GM12864 (cell line): Measurements from ENCODE around the gene PDZD7.

Experiments
- DNase-seq: peaks from one replicate; pipeline ENCODE4 v3.0.0-alpha.2; 2011; ENCODE audit warnings: low read depth
- H3K4me3 ChIP-seq: 2 replicates; pipeline ENCODE4 v1.5.1; 2011; ENCODE audit warnings: mild to moderate bottlenecking, low read depth, low read length, control low read depth
- TF ChIP-seq, protein P1 (sequence below): IDR thresholded peaks from 2 replicates; pipeline ENCODE4 v1.5.1; 2011; ENCODE audit warnings: low read depth, mild to moderate bottlenecking, moderate library complexity, low read length, control low read depth, inconsistent platforms; ENCODE audit errors: missing control alignments

The PDZD7 gene

DNA sequence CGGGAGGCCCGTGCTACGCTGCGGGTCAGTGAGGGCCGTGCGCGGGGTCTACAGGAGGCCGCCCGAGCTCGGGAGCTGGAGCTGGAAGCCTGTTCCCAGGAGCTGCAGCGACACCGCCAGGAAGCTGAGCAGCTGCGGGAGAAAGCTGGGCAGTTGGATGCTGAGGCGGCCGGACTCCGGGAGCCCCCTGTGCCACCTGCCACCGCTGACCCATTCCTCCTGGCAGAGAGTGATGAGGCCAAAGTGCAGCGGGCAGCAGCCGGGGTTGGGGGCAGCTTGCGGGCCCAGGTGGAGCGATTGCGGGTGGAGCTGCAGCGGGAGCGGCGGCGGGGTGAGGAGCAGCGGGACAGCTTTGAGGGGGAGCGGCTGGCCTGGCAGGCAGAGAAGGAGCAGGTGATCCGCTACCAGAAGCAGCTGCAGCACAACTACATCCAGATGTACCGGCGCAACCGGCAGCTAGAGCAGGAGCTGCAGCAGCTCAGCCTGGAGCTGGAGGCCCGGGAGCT is 24.3 kb downstream of the PDZD7 start:
- no peak for DNase-seq
- TF ChIP-seq, protein P1, sequence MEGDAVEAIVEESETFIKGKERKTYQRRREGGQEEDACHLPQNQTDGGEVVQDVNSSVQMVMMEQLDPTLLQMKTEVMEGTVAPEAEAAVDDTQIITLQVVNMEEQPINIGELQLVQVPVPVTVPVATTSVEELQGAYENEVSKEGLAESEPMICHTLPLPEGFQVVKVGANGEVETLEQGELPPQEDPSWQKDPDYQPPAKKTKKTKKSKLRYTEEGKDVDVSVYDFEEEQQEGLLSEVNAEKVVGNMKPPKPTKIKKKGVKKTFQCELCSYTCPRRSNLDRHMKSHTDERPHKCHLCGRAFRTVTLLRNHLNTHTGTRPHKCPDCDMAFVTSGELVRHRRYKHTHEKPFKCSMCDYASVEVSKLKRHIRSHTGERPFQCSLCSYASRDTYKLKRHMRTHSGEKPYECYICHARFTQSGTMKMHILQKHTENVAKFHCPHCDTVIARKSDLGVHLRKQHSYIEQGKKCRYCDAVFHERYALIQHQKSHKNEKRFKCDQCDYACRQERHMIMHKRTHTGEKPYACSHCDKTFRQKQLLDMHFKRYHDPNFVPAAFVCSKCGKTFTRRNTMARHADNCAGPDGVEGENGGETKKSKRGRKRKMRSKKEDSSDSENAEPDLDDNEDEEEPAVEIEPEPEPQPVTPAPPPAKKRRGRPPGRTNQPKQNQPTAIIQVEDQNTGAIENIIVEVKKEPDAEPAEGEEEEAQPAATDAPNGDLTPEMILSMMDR, result no peak
- no peak overlapping the region for H3K4me3 ChIP-seq

DNA sequence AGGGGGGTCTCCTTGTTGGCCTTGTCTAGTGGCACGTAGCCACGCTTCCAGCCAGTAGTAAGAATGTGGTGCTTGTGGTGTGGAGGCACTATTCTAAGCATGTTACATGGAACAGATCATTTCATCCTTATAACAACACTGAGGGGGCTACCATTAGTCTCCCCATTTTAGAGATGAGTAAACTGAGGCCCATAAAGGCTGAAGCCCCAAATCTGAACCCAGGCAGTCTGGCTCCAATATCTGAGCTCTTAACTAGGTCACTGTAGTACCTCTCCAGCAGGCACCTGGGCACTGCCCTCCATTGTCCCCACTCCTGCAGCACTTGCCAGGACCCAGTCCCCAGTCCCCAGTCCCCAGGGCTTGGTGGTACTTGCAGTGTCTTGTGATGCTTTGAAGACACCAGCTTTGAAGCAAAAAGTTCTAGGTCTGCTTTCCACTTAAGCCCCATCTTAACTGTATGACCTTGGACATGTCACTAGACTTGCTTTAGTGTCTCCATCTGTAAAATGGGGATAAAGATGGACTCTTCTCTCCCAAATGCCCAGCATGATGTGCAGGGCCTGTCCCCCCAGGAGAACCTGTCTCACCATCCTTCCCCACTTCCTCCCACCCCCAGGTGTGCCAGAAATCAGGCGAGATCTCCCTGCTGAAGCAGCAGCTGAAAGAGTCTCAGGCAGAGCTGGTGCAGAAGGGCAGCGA is 24.9 kb downstream of the PDZD7 start:
- no peak overlapping the region for H3K4me3 ChIP-seq
- TF ChIP-seq, protein P1, result no peak
- DNase-seq, result no peak

DNA sequence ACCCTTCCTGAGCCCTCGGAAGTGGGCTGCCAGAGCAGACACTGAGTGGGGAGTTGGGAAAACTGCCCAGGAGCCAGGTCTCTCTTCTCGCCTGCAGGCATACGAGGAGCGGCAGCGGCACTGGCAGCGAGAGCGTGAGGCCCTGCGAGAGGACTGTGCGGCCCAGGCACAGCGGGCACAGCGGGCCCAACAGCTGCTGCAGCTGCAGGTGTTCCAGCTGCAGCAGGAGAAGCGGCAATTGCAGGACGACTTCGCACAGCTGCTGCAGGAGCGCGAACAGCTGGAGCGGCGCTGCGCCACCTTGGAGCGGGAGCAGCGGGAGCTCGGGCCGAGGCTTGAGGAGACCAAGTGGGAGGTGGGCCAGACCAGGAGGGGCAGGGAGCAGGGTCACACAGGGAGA is 25.6 kb downstream of the PDZD7 start:
- no peak overlapping the region for H3K4me3 ChIP-seq
- no peak for DNase-seq
- TF ChIP-seq, protein P1, result no peak

DNA sequence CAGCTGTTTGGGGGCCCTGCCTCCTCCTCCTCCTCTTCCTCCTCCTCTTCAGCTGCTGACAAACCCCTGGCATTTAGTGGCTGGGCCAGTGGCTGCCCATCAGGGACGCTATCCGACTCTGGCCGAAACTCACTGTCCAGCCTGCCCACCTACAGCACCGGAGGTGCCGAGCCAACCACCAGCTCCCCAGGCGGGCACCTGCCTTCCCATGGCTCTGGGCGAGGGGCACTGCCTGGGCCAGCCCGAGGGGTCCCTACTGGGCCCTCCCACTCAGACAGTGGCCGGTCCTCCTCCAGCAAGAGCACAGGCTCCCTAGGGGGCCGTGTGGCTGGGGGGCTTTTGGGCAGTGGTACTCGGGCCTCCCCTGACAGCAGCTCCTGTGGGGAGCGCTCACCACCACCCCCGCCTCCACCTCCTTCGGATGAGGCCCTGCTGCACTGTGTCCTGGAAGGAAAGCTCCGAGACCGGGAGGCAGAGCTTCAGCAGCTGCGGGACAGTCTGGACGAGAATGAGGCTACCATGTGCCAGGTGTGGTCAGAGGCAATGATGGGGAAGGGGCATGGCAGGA is 27.2 kb downstream of the PDZD7 start:
- no peak for DNase-seq
- H3K4me3 ChIP-seq, result no peak overlapping the region
- TF ChIP-seq, protein P1, result no peak

DNA sequence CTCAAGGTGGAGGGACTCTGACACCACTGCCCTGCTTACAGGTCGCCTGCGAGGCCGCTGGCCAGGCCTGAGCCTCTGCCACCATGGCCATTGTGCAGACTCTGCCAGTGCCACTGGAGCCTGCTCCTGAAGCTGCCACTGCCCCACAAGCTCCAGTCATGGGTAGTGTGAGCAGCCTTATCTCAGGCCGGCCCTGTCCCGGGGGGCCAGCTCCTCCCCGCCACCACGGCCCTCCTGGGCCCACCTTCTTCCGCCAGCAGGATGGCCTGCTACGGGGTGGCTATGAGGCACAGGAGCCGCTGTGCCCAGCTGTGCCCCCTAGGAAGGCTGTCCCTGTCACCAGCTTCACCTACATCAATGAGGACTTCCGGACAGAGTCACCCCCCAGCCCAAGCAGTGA is 28.5 kb downstream of the PDZD7 start:
- no peak for DNase-seq
- no peak overlapping the region for H3K4me3 ChIP-seq
- TF ChIP-seq, protein P1, result no peak

DNA sequence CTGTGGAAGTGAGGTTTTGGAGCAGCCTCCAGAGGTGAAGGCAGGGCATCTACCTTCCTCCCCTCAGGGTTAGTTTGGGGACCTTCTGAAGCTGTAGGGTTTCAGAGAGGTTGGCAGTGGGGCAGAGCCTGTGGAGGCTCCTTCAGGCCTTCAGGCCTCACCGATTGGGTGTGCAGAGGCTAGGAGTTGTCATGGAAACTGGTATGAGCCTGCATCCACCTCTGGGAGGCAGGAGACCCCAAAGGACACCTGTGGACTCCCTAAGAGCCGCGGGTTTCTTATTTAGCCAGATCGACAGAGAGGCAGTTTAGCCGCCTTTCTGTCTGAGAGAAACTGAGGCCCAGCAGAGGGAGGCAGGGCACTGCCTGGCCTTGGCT is 29.3 kb downstream of the PDZD7 start:
- no peak overlapping the region for H3K4me3 ChIP-seq

More for the DNA sequence above, 29.3 kb downstream of the PDZD7 start:
- DNase-seq, result no peak
- TF ChIP-seq, protein P1, result no peak
